IMR-90 (cell line): ENCODE results near the gene RNU2-63P. TPM values are rescaled to one million over a fixed set of nuclear protein-coding genes. Genes with fewer than 3 reads are reported as not detected.

Experiments used
- ATAC-seq: fragments of 200-7000 bp; cut with Tn5 transposase; 2 replicates; pipeline ENCODE4 v1.9.1; 2020; ENCODE audit warnings: low read depth, mild to moderate bottlenecking, moderate library complexity
- BruUV-seq: library from RNA; stranded (reverse); fragments of 400-500 nt; replicated peaks from 2 replicates; lab custom pipeline; 2021; lab: Mats Ljungman, UMichigan
- CTCF ChIA-PET: fragments of 300-600 bp; formaldehyde crosslinking; extraction: SDS; loops from one replicate; lab custom pipeline; 2021; ENCODE audit warnings: antibody characterized with exemption; lab: Yijun Ruan, JAX
- POLR2A ChIA-PET: fragments of 300-600 bp; sonication (Branson Sonifier 250); formaldehyde crosslinking; loops from one replicate; lab custom pipeline; 2022; ENCODE audit warnings: antibody characterized with exemption; ENCODE audit not compliant: unreplicated experiment; lab: Charles Lee
- DNase-seq: peaks from one replicate; pipeline ENCODE4 v3.0.0; 2013
- H2AFZ ChIP-seq: replicated peaks from 2 replicates; pipeline ENCODE3; 2013; ENCODE audit warnings: low read length, mild to moderate bottlenecking; ENCODE audit not compliant: poor library complexity
- H2AK5ac ChIP-seq: 2 replicates; pipeline ENCODE4 v1.6.1; 2013; ENCODE audit warnings: low read depth, low read length, inconsistent platforms
- H2AK9ac ChIP-seq: replicated peaks from 2 replicates; pipeline ENCODE3; 2013; ENCODE audit warnings: mild to moderate bottlenecking, low read depth, low read length, moderate library complexity; ENCODE audit not compliant: poor library complexity
- H2BK120ac ChIP-seq: 2 replicates; pipeline ENCODE4 v1.6.1; 2013; ENCODE audit warnings: low read depth, low read length, inconsistent platforms
- H2BK15ac ChIP-seq: 3 replicates; pipeline ENCODE4 v1.6.1; 2013; ENCODE audit warnings: low read depth, low read length, inconsistent platforms
- H2BK20ac ChIP-seq: 2 replicates; pipeline ENCODE4 v1.6.1; 2013; ENCODE audit warnings: low read depth, mild to moderate bottlenecking, inconsistent platforms, low read length, moderate library complexity
- H2BK5ac ChIP-seq: 2 replicates; pipeline ENCODE4 v1.6.1; 2013; ENCODE audit warnings: mild to moderate bottlenecking, low read depth, low read length, inconsistent platforms; ENCODE audit not compliant: poor library complexity, severe bottlenecking
- H3K14ac ChIP-seq: replicated peaks from 2 replicates; pipeline ENCODE4 v1.6.1; 2013; ENCODE audit warnings: low read depth, low read length, inconsistent platforms
- H3K18ac ChIP-seq: 2 replicates; pipeline ENCODE4 v1.6.1; 2013; ENCODE audit warnings: low read depth, low read length, control low read depth
- H3K23ac ChIP-seq: 2 replicates; pipeline ENCODE4 v1.6.1; 2013; ENCODE audit warnings: low read depth, low read length, inconsistent platforms
- H3K27ac ChIP-seq: 2 replicates; pipeline ENCODE4 v1.5.1; 2013; ENCODE audit warnings: mild to moderate bottlenecking, control low read depth, low read length; ENCODE audit not compliant: insufficient read depth
- H3K27me3 ChIP-seq: 2 replicates; pipeline ENCODE4 v1.6.1; 2013; ENCODE audit warnings: low read length; ENCODE audit not compliant: control insufficient read depth, insufficient read depth
- H3K36me3 ChIP-seq: 2 replicates; pipeline ENCODE4 v1.6.1; 2013; ENCODE audit warnings: low read length, mixed read lengths; ENCODE audit not compliant: control insufficient read depth, insufficient read depth
- H3K4ac ChIP-seq: 2 replicates; pipeline ENCODE4 v1.6.1; 2013; ENCODE audit warnings: low read depth, low read length, inconsistent platforms
- H3K4me1 ChIP-seq: 2 replicates; pipeline ENCODE4 v1.6.1; 2013; ENCODE audit warnings: low read length, mixed read lengths; ENCODE audit not compliant: control insufficient read depth, insufficient read depth
- H3K4me2 ChIP-seq: 2 replicates; pipeline ENCODE4 v1.6.1; 2013; ENCODE audit warnings: low read depth, mild to moderate bottlenecking, control low read depth, low read length, moderate library complexity
- H3K4me3 ChIP-seq: 2 replicates; pipeline ENCODE4 v1.5.1; 2013; ENCODE audit warnings: low read depth, mild to moderate bottlenecking, control low read depth, low read length, moderate library complexity; ENCODE audit not compliant: insufficient read depth
- H3K56ac ChIP-seq: 2 replicates; pipeline ENCODE4 v1.6.1; 2013; ENCODE audit warnings: low read length, inconsistent platforms; ENCODE audit not compliant: insufficient read depth; ENCODE audit errors: extremely low read depth
- H3K79me1 ChIP-seq, 2 experiments: 2 replicates each; pipeline ENCODE4 v1.6.1; 2013; ENCODE audit warnings: low read length in 2 of 2, inconsistent platforms in 1 of 2, low read depth in 1 of 2
- H3K9ac ChIP-seq: 2 replicates; pipeline ENCODE4 v1.6.1; 2013; ENCODE audit warnings: low read depth, low read length, control low read depth
- H3K9me1 ChIP-seq: 2 replicates; pipeline ENCODE4 v1.6.1; 2013; ENCODE audit warnings: low read length, inconsistent platforms; ENCODE audit not compliant: insufficient read depth
- H3K9me3 ChIP-seq: 2 replicates; pipeline ENCODE4 v1.6.1; 2013; ENCODE audit warnings: low read length; ENCODE audit not compliant: control insufficient read depth, insufficient read depth
- H4K20me1 ChIP-seq: 2 replicates; pipeline ENCODE4 v1.6.1; 2013; ENCODE audit warnings: low read length, inconsistent platforms; ENCODE audit not compliant: insufficient read depth
- H4K5ac ChIP-seq: 2 replicates; pipeline ENCODE4 v1.6.1; 2013; ENCODE audit warnings: mild to moderate bottlenecking, low read depth, low read length, control low read depth
- H4K8ac ChIP-seq, 2 experiments: 2 replicates each; pipeline ENCODE4 v1.6.1; 2013; ENCODE audit warnings: low read depth in 2 of 2, low read length in 2 of 2, control low read depth in 1 of 2, inconsistent platforms in 1 of 2
- H4K91ac ChIP-seq: 2 replicates; pipeline ENCODE4 v1.6.1; 2013; ENCODE audit warnings: low read depth, low read length, inconsistent platforms; ENCODE audit not compliant: insufficient read depth
- BHLHE40 ChIP-seq: fragments of 150-350 bp; IDR thresholded peaks from 2 replicates; pipeline ENCODE4 v1.6.1; 2016; ENCODE audit warnings: mild to moderate bottlenecking, low read depth, low read length
- CEBPB ChIP-seq: IDR thresholded peaks from 2 replicates; pipeline ENCODE4 v1.6.1; 2012; ENCODE audit warnings: low read depth, low read length, improper control_type of control experiment
- CHD1 ChIP-seq: IDR thresholded peaks from 2 replicates; pipeline ENCODE4 v1.6.1; 2012; ENCODE audit warnings: low read depth, low read length, improper control_type of control experiment
- FOS ChIP-seq: fragments of 150-350 bp; IDR thresholded peaks from 2 replicates; pipeline ENCODE4 v1.6.1; 2016; ENCODE audit warnings: low read depth, low read length
- MAFK ChIP-seq: IDR thresholded peaks from 2 replicates; pipeline ENCODE4 v1.6.1; 2012; ENCODE audit warnings: low read depth, low read length, improper control_type of control experiment
- MXI1 ChIP-seq: IDR thresholded peaks from 2 replicates; pipeline ENCODE4 v1.6.1; 2012; ENCODE audit warnings: low read depth, mild to moderate bottlenecking, low read length, moderate library complexity, borderline replicate concordance
- NFE2L2 ChIP-seq: fragments of 150-350 bp; IDR thresholded peaks from 2 replicates; pipeline ENCODE4 v1.6.1; 2016; ENCODE audit warnings: low read depth, mild to moderate bottlenecking, low read length
- POLR2A ChIP-seq: IDR thresholded peaks from 2 replicates; pipeline ENCODE4 v1.6.1; 2012; ENCODE audit warnings: mild to moderate bottlenecking, low read depth, low read length
- RAD21 ChIP-seq: IDR thresholded peaks from 2 replicates; pipeline ENCODE4 v1.6.1; 2012; ENCODE audit warnings: low read length, improper control_type of control experiment
- RCOR1 ChIP-seq: IDR thresholded peaks from 2 replicates; pipeline ENCODE4 v1.6.1; 2012; ENCODE audit warnings: mild to moderate bottlenecking, low read length, improper control_type of control experiment; ENCODE audit not compliant: insufficient replicate concordance
- RFX5 ChIP-seq: IDR thresholded peaks from 2 replicates; pipeline ENCODE4 v1.8.0; 2012; ENCODE audit warnings: low read depth, mild to moderate bottlenecking, low read length, moderate library complexity
- SMC3 ChIP-seq: fragments of 150-350 bp; IDR thresholded peaks from 2 replicates; pipeline ENCODE4 v1.6.1; 2016; ENCODE audit warnings: low read depth, mild to moderate bottlenecking, antibody characterized with exemption, low read length, moderate library complexity
- WGBS, 2 experiments: methylation state at CpG; one replicate each; pipeline versions ENCODE4 v1.1.5 to v1.1.7; 2013; ENCODE audit warnings: missing lambda C conversion rate in 2 of 2; ENCODE audit not compliant: insufficient read length in 1 of 2; ENCODE audit errors: extremely low coverage in 2 of 2; 5-methylcytosine and 5-hydroxymethylcytosine counted together
- dilution Hi-C: fragments of 300-500 bp; cut with HindIII; formaldehyde crosslinking; loops from one replicate; pipeline ENCODE4 v1.14.3; 2018; ENCODE audit warnings: low sequenced_read_pairs; ENCODE audit not compliant: unreplicated experiment
- in situ Hi-C: fragments of 300-500 bp; cut with MboI; formaldehyde crosslinking; loops from 3 replicates; pipeline ENCODE4 v1.14.3; 2019; ENCODE audit warnings: low sequenced_read_pairs, inconsistent platforms, mixed read lengths
- intact Hi-C: fragments of 100-400 bp; cut with micrococcal nuclease; formaldehyde crosslinking; loops from 2 replicates; pipeline ENCODE4 v1.10.0; 2022
- polyA plus RNA-seq, 3 experiments: library from polyadenylated mRNA; depleted of rRNA; stranded (reverse); fragments of >200 nt; gene quantifications; 2 replicates each; pipeline ENCODE4 v1.2.3, GENCODE V29; 2012; ENCODE audit warnings: low replicate concordance in 1 of 3
- total RNA-seq: library from RNA; depleted of rRNA; stranded (reverse); fragments of >200 nt; gene quantifications from 2 replicates; pipeline ENCODE4 v1.2.3, GENCODE V29; 2012
- TF ChIP-seq, protein P1 (sequence below): fragments of 150-350 bp; IDR thresholded peaks from 2 replicates; pipeline ENCODE4 v1.6.1; 2016; ENCODE audit warnings: low read depth, mild to moderate bottlenecking, low read length, moderate library complexity, borderline replicate concordance
- TF ChIP-seq, protein P2 (sequence below): fragments of 150-350 bp; IDR thresholded peaks from 2 replicates; pipeline ENCODE4 v1.6.1; 2017; ENCODE audit warnings: mild to moderate bottlenecking, antibody characterized with exemption, low read length, low read depth
- TF ChIP-seq, protein P3 (sequence below): conservative IDR thresholded peaks from 2 replicates; pipeline ENCODE4 v1.5.1; 2012; ENCODE audit warnings: mild to moderate bottlenecking, low read depth, low read length, improper control_type of control experiment

RNU2-63P gene
- total and polyA plus RNA-seq, 2 of the 4 experiments (the other 2 are of a cell fraction), result under 0.01 TPM; not detected in 1

DNA sequence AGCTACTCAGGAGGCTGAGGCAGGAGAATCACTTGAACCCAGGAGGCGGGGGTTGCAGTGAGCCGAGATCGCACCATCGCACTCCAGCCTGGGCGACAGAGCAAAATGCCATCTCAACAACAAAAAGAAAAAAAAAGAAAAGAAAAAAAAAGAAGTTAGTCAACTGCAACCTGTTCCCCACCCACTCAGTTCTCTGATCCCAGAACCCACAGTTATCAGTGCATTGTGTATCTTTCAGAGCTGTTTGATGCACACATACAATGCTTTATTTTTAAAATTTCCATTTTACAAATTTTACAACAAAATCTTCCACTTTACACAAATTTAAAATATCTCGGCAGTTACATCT, 14.0 kb downstream of the RNU2-63P start:
- no peak overlapping the region for H4K5ac ChIP-seq
- WGBS, 2 experiments, result 100% methylated on average over 1 of the region's 6 CpGs; no CpG with 5 or more reads in 1 of the 2 experiments
- in situ Hi-C loops, result loop anchor here (25.0 kb wide), 1 partner anchor 790 kb away; no protein-coding TSS in a partner anchor

More for the DNA sequence above, 14.0 kb downstream of the RNU2-63P start:
- no peak overlapping the region for H2BK120ac ChIP-seq
- H4K91ac ChIP-seq, result no peak overlapping the region
- no peak overlapping the region for H2BK15ac ChIP-seq
- H3K23ac ChIP-seq, result no peak overlapping the region
- no peaks in the 10 kb centered on the region for H3K9me1 ChIP-seq
- H3K9me3 ChIP-seq, result no peaks in the 10 kb centered on the region
- no peak overlapping the region for H3K27ac ChIP-seq
- H2BK5ac ChIP-seq, result no peak overlapping the region
- no peak overlapping the region for H2AK9ac ChIP-seq
- no peaks in the 10 kb centered on the region for H4K20me1 ChIP-seq
- no peak overlapping the region for H3K4me2 ChIP-seq
- no peak overlapping the region for H4K8ac ChIP-seq
- intact Hi-C loops, result no loop called here
- no peak for ATAC-seq
- dilution Hi-C loops, result no loop called here
- H3K27me3 ChIP-seq, result peaks cover 2% of the 10 kb centered on the region
- H3K56ac ChIP-seq, result no peak overlapping the region
- no peak overlapping the region for H3K9ac ChIP-seq
- H3K79me1 ChIP-seq, result no peaks in the 10 kb centered on the region
- H2BK20ac ChIP-seq, result no peak overlapping the region
- no peaks in the 10 kb centered on the region for H3K36me3 ChIP-seq
- H2AK5ac ChIP-seq, result no peak overlapping the region
- H3K14ac ChIP-seq, result no peak overlapping the region
- CTCF ChIA-PET, result interaction anchor here (0.6 to 0.7 kb wide), 2 partner anchors 35 to 128 kb away, joined by 3 to 4 read pairs; no protein-coding TSS in a partner anchor
- no peak overlapping the region for H3K4ac ChIP-seq
- no peak for DNase-seq
- no peak overlapping the region for H3K18ac ChIP-seq
- no peak for TF ChIP-seq RCOR1
- TF ChIP-seq, protein P1, sequence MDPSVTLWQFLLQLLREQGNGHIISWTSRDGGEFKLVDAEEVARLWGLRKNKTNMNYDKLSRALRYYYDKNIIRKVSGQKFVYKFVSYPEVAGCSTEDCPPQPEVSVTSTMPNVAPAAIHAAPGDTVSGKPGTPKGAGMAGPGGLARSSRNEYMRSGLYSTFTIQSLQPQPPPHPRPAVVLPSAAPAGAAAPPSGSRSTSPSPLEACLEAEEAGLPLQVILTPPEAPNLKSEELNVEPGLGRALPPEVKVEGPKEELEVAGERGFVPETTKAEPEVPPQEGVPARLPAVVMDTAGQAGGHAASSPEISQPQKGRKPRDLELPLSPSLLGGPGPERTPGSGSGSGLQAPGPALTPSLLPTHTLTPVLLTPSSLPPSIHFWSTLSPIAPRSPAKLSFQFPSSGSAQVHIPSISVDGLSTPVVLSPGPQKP, result no peak
- TF ChIP-seq POLR2A, result no peak
- no peak for TF ChIP-seq NFE2L2
- no peak for TF ChIP-seq SMC3
- TF ChIP-seq, protein P2, sequence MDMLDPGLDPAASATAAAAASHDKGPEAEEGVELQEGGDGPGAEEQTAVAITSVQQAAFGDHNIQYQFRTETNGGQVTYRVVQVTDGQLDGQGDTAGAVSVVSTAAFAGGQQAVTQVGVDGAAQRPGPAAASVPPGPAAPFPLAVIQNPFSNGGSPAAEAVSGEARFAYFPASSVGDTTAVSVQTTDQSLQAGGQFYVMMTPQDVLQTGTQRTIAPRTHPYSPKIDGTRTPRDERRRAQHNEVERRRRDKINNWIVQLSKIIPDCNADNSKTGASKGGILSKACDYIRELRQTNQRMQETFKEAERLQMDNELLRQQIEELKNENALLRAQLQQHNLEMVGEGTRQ, result no peak
- TF ChIP-seq BHLHE40, result no peak
- TF ChIP-seq RAD21, result no peak
- no peak for TF ChIP-seq RFX5
- no peak for TF ChIP-seq MAFK
- no peak for TF ChIP-seq FOS
- TF ChIP-seq MXI1, result no peak
- no peak for TF ChIP-seq CHD1
- no peak for TF ChIP-seq CEBPB
- TF ChIP-seq, protein P3, sequence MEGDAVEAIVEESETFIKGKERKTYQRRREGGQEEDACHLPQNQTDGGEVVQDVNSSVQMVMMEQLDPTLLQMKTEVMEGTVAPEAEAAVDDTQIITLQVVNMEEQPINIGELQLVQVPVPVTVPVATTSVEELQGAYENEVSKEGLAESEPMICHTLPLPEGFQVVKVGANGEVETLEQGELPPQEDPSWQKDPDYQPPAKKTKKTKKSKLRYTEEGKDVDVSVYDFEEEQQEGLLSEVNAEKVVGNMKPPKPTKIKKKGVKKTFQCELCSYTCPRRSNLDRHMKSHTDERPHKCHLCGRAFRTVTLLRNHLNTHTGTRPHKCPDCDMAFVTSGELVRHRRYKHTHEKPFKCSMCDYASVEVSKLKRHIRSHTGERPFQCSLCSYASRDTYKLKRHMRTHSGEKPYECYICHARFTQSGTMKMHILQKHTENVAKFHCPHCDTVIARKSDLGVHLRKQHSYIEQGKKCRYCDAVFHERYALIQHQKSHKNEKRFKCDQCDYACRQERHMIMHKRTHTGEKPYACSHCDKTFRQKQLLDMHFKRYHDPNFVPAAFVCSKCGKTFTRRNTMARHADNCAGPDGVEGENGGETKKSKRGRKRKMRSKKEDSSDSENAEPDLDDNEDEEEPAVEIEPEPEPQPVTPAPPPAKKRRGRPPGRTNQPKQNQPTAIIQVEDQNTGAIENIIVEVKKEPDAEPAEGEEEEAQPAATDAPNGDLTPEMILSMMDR, result no peak
- POLR2A ChIA-PET, result no interaction called here
- no peaks in the 10 kb centered on the region; the same call in 1 of the 2 replicates for H3K4me1 ChIP-seq
- no peak overlapping the region for H2AFZ ChIP-seq
- BruUV-seq, result no TSS peak
- no peak overlapping the region for H3K4me3 ChIP-seq
